Endothelial cell of umbilical vein (primary cell): ENCODE data around the gene RNLS. TPM values are rescaled to one million over a fixed set of nuclear protein-coding genes. Genes with fewer than 3 reads are reported as not detected.

Experiments
- BruUV-seq: library from RNA; stranded (reverse); fragments of 400-500 nt; replicated peaks from 2 replicates; lab custom pipeline; 2021; lab: Mats Ljungman, UMichigan
- CTCF ChIA-PET: fragments of 300-600, 350-600 bp; sonication (Branson Sonifier 250); formaldehyde crosslinking; loops from one replicate; lab custom pipeline; 2021; ENCODE audit warnings: antibody characterized with exemption, inconsistent platforms; lab: Charles Lee
- POLR2A ChIA-PET: fragments of 300-600, 350-600 bp; sonication (Branson Sonifier 250); formaldehyde crosslinking; loops from one replicate; lab custom pipeline; 2021; ENCODE audit warnings: antibody characterized with exemption, inconsistent platforms; lab: Charles Lee
- DNase-seq: peaks from one replicate; pipeline ENCODE4 v3.0.0-alpha.2; 2011; ENCODE audit warnings: low read depth, low spot score
- FAIRE-seq: peaks from 2 replicates; lab custom pipeline; 2011; peaks lifted over from hg19 to GRCh38; lab: Jason Lieb, UNC
- H2AFZ ChIP-seq: 2 replicates; pipeline ENCODE4 v1.6.0; 2012; ENCODE audit warnings: low read depth, low read length, control low read depth, inconsistent platforms
- H3K27ac ChIP-seq: 2 replicates; pipeline ENCODE4 v1.5.1; 2011; ENCODE audit warnings: low read depth, mild to moderate bottlenecking, control low read depth, low read length, moderate library complexity; ENCODE audit not compliant: insufficient read depth
- H3K27me3 ChIP-seq, 2 experiments: 2 replicates each; pipeline versions ENCODE4 v1.6.0 to v1.6.1; 2011; ENCODE audit warnings: low read length in 2 of 2, mixed read lengths in 1 of 2; ENCODE audit not compliant: control insufficient read depth in 2 of 2, insufficient read depth in 2 of 2
- H3K36me3 ChIP-seq, 2 experiments: 2 replicates in 1 of 2; 3 replicates in 1 of 2; pipeline ENCODE4 v1.5.1; 2011; ENCODE audit warnings: low read length in 2 of 2, mild to moderate bottlenecking in 1 of 2, moderate library complexity in 1 of 2; ENCODE audit not compliant: control insufficient read depth in 2 of 2, insufficient read depth in 2 of 2; ENCODE audit errors: extremely low read depth in 1 of 2
- H3K4me1 ChIP-seq: 3 replicates; pipeline ENCODE4 v1.5.1; 2011; ENCODE audit warnings: mild to moderate bottlenecking, low read length; ENCODE audit not compliant: control insufficient read depth, insufficient read depth; ENCODE audit errors: extremely low read depth
- H3K4me2 ChIP-seq: 2 replicates; pipeline ENCODE4 v1.6.1; 2011; ENCODE audit warnings: low read length, control low read depth, mixed read lengths; ENCODE audit not compliant: insufficient read depth
- H3K4me3 ChIP-seq, 3 experiments: fragments of 200-600 bp in 1 of 3; sonication (generic), shearing (Covaris generic) in 1 of 3; replicated peaks in 1 of 3; 2 replicates each; pipeline ENCODE4 v1.5.1; 2011 to 2016; ENCODE audit warnings: control low read depth in 3 of 3, low read length in 3 of 3, mild to moderate bottlenecking in 2 of 3, inconsistent platforms in 1 of 3, low read depth in 1 of 3, moderate library complexity in 1 of 3; ENCODE audit not compliant: insufficient read depth in 1 of 3
- H3K79me2 ChIP-seq: 2 replicates; pipeline ENCODE4 v1.6.0; 2012; ENCODE audit warnings: low read length, inconsistent platforms; ENCODE audit not compliant: control insufficient read depth, insufficient read depth
- H3K9ac ChIP-seq: replicated peaks from 2 replicates; pipeline ENCODE3; 2011; ENCODE audit warnings: low read length, control low read depth; ENCODE audit not compliant: insufficient read depth; ENCODE audit errors: extremely low read depth
- H3K9me1 ChIP-seq: replicated peaks from 3 replicates; pipeline ENCODE4 v1.6.0; 2011; ENCODE audit warnings: mild to moderate bottlenecking, low read length; ENCODE audit not compliant: control insufficient read depth, insufficient read depth; ENCODE audit errors: extremely low read depth
- H3K9me3 ChIP-seq: replicated peaks from 2 replicates; pipeline ENCODE4 v1.5.1; 2012; ENCODE audit warnings: low read length, inconsistent platforms; ENCODE audit not compliant: control insufficient read depth, insufficient read depth
- H4K20me1 ChIP-seq: replicated peaks from 2 replicates; pipeline ENCODE3; 2011; ENCODE audit warnings: mild to moderate bottlenecking, low read length; ENCODE audit not compliant: control insufficient read depth, insufficient read depth; ENCODE audit errors: extremely low read depth
- EZH2 ChIP-seq: IDR thresholded peaks from 2 replicates; pipeline ENCODE4 v1.6.1; 2012; ENCODE audit warnings: borderline replicate concordance, low read depth, mild to moderate bottlenecking, moderate library complexity, low read length, inconsistent platforms; ENCODE audit not compliant: severe bottlenecking
- FOS ChIP-seq: IDR thresholded peaks from 2 replicates; pipeline ENCODE4 v1.6.1; 2011; ENCODE audit warnings: mild to moderate bottlenecking, low read length, moderate library complexity, borderline replicate concordance; ENCODE audit not compliant: insufficient read depth
- GATA2 ChIP-seq: IDR thresholded peaks from 2 replicates; pipeline ENCODE4 v1.7.0; 2011; ENCODE audit warnings: low read depth, mild to moderate bottlenecking, moderate library complexity, mixed read lengths, low read length; ENCODE audit not compliant: insufficient read length, insufficient read depth
- JUN ChIP-seq: IDR thresholded peaks from 2 replicates; pipeline ENCODE4 v1.6.1; 2011; ENCODE audit warnings: borderline replicate concordance, low read depth; ENCODE audit not compliant: insufficient read length, insufficient read depth
- MYC ChIP-seq: IDR thresholded peaks from one replicate; pipeline ENCODE4 v1.6.1; 2011; ENCODE audit warnings: mild to moderate bottlenecking, low read depth, low read length
- POLR2A ChIP-seq: IDR thresholded peaks from 2 replicates; pipeline ENCODE4 v1.6.1; 2012; ENCODE audit warnings: low read depth, mild to moderate bottlenecking, control low read depth, low read length
- POLR2AphosphoS5 ChIP-seq: IDR thresholded peaks from 2 replicates; pipeline ENCODE4 v1.6.1; 2012; ENCODE audit warnings: low read depth, mild to moderate bottlenecking, control low read depth, low read length, moderate library complexity; ENCODE audit not compliant: insufficient read depth
- dilution Hi-C: fragments of 300-500 bp; cut with MboI; formaldehyde crosslinking; loops from one replicate; pipeline ENCODE4 v1.15.0; 2019; ENCODE audit warnings: low sequenced_read_pairs; ENCODE audit not compliant: extremely low pct_ligation_motif_present
- intact Hi-C: fragments of 100-400 bp; cut with micrococcal nuclease; formaldehyde crosslinking; loops from one replicate; pipeline ENCODE4 v1.10.0; 2022
- polyA plus RNA-seq, 4 experiments: library from polyadenylated mRNA; depleted of rRNA in 3 of 4; stranded (reverse) in 3 of 4; unstranded in 1 of 4; fragments of >200 nt; gene quantifications; 2 replicates each; pipeline versions ENCODE4 v1.2.1 to v1.2.3, GENCODE V29; 2011 to 2012; ENCODE audit warnings: missing spikeins in 1 of 4
- total RNA-seq: library from RNA; stranded (reverse); gene quantifications from 2 replicates; pipeline ENCODE4 v1.2.3, GENCODE V29; 2021
- TF ChIP-seq, protein P1 (sequence below): IDR thresholded peaks from 2 replicates; pipeline ENCODE4 v1.6.1; 2011; ENCODE audit not compliant: insufficient read depth, insufficient read length
- TF ChIP-seq, protein P2 (sequence below), 2 donors: IDR thresholded peaks; 1 replicate in 1 of 2; 2 replicates in 1 of 2; pipeline ENCODE4 v1.5.1; 2011; ENCODE audit warnings: low read length in 2 of 2, mild to moderate bottlenecking in 2 of 2, moderate library complexity in 2 of 2, control low read depth in 1 of 2, inconsistent platforms in 1 of 2, low read depth in 1 of 2; ENCODE audit not compliant: insufficient read depth in 1 of 2; ENCODE audit errors: extremely low read depth in 1 of 2

Gene RNLS
- total and polyA plus RNA-seq, 2 donors (not counting 3 experiments of a cell fraction or from before 2014, with no cell fraction given) = 2.5 to 4.6 TPM

DNA sequence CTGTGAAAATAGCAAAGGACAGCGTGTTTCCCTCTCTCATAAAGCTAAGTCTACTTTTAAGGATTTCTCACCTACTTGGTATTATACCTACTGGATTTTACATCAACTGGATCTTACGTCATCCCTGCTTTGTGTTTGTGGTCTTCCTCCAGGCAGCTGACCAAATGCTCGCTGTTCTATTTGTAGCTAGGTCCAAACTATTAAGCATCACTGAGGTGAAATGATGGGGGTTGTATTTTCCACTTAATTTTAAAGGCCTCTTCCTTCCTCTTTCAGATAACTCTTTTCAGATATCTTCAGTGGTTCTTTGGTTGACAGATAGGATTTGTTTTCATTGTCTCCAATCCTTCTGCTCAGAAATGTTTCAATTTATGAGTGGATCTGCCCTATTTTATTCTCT is 169.7 kb downstream of the RNLS start:
- Histone ChIP-seq H3K36me3 (no peaks in the 10 kb centered on the region), H3K27me3 (no peaks in the 10 kb centered on the region), H3K27ac (no peak overlapping the region), H3K9ac (no peak overlapping the region), H3K9me1 (no peaks in the 10 kb centered on the region), H3K9me3 (no peaks in the 10 kb centered on the region), H3K4me3 (no peak overlapping the region), H3K79me2 (no peaks in the 10 kb centered on the region), H3K4me1 (no peaks in the 10 kb centered on the region), H3K4me2 (no peak overlapping the region), H2AFZ (no peak overlapping the region), H4K20me1 (no peaks in the 10 kb centered on the region)
- CTCF ChIA-PET = no interaction called here
- intact Hi-C loops = no loop called here
- FAIRE-seq (no peak), DNase-seq (no peak)
- TF ChIP-seq, protein P1, sequence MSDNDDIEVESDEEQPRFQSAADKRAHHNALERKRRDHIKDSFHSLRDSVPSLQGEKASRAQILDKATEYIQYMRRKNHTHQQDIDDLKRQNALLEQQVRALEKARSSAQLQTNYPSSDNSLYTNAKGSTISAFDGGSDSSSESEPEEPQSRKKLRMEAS = no peak
- POLR2A ChIA-PET = no interaction called here
- BruUV-seq = no TSS peak
- dilution Hi-C loops = no loop called here

DNA sequence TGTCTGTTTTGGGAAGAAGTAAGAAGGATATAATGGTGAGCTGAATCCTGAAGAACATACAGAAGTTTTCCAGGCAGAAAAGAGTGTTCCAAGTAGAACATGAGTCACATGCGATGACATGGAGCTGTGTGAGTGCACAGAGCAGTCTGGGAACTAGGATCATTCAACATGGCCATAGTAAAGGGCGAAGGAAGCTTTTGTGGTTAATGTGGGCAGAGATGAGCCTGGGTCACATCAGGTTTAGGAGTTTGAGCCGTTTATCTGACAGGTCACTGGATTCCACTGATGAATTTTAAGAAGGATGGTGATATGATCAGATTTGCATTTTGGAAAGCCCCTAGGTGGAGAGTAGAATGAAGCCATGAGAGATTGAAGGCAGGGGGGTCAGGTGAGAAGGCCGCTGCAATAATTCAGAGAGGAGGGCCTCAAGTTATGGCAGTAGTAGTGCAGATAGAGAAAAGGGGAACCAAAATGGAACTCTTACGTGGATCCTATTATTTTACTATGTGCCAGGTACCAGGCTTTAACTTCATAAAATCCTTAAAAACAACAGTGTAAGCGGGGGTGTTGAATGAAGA is 171.3 kb downstream of the RNLS start:
- no peak overlapping the region for H2AFZ ChIP-seq
- TF ChIP-seq EZH2 (no peak), GATA2 (no peak), FOS (no peak), MYC (no peak), POLR2AphosphoS5 (no peak), JUN (no peak), POLR2A (no peak)
- TF ChIP-seq, protein P1 = no peak
- TF ChIP-seq, protein P2, sequence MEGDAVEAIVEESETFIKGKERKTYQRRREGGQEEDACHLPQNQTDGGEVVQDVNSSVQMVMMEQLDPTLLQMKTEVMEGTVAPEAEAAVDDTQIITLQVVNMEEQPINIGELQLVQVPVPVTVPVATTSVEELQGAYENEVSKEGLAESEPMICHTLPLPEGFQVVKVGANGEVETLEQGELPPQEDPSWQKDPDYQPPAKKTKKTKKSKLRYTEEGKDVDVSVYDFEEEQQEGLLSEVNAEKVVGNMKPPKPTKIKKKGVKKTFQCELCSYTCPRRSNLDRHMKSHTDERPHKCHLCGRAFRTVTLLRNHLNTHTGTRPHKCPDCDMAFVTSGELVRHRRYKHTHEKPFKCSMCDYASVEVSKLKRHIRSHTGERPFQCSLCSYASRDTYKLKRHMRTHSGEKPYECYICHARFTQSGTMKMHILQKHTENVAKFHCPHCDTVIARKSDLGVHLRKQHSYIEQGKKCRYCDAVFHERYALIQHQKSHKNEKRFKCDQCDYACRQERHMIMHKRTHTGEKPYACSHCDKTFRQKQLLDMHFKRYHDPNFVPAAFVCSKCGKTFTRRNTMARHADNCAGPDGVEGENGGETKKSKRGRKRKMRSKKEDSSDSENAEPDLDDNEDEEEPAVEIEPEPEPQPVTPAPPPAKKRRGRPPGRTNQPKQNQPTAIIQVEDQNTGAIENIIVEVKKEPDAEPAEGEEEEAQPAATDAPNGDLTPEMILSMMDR (IDR thresholded peaks at IDR 0.05; ENCODE audit: extremely low read depth in 1 of 2, insufficient read depth in 1 of 2, low read depth in 1 of 2, low read length in 2 of 2) = no peak
- no peaks in the 10 kb centered on the region for H4K20me1 ChIP-seq
- dilution Hi-C loops = no loop called here
- H3K4me1 ChIP-seq = no peaks in the 10 kb centered on the region
- no peaks in the 10 kb centered on the region for H3K9me1 ChIP-seq
- no TSS peak for BruUV-seq
- intact Hi-C loops = no loop called here
- H3K4me2 ChIP-seq = no peak overlapping the region
- H3K36me3 ChIP-seq = no peaks in the 10 kb centered on the region
- no peak overlapping the region for H3K9ac ChIP-seq
- DNase-seq = no peak
- H3K27me3 ChIP-seq = no peaks in the 10 kb centered on the region
- no peak for FAIRE-seq
- H3K79me2 ChIP-seq = no peaks in the 10 kb centered on the region
- no peak overlapping the region for H3K27ac ChIP-seq
- no peak overlapping the region for H3K4me3 ChIP-seq
- POLR2A ChIA-PET = no interaction called here
- no peaks in the 10 kb centered on the region for H3K9me3 ChIP-seq
- CTCF ChIA-PET = no interaction called here
